Measurements from ENCODE around the gene PPM1H. TPM values are rescaled to one million over a fixed set of nuclear protein-coding genes. Genes with fewer than 3 reads are reported as not detected.

Gene PPM1H
- total RNA-seq, 2 donors from 2014 or later: 46.4 to 74.4 TPM

GRCh38 chr12:62834406-62834805 is 100.5 kb downstream of the PPM1H start:
- peaks cover 22% of the 10 kb centered on the region for H3K36me3 Mint-ChIP-seq (ENCODE audit: low read depth)
- peak; percentile 59 for DNase-seq
- H3K9me3 ChIP-seq (ENCODE audit: control insufficient read depth, low read length): no peaks in the 10 kb centered on the region
- TF ChIP-seq, protein P1, sequence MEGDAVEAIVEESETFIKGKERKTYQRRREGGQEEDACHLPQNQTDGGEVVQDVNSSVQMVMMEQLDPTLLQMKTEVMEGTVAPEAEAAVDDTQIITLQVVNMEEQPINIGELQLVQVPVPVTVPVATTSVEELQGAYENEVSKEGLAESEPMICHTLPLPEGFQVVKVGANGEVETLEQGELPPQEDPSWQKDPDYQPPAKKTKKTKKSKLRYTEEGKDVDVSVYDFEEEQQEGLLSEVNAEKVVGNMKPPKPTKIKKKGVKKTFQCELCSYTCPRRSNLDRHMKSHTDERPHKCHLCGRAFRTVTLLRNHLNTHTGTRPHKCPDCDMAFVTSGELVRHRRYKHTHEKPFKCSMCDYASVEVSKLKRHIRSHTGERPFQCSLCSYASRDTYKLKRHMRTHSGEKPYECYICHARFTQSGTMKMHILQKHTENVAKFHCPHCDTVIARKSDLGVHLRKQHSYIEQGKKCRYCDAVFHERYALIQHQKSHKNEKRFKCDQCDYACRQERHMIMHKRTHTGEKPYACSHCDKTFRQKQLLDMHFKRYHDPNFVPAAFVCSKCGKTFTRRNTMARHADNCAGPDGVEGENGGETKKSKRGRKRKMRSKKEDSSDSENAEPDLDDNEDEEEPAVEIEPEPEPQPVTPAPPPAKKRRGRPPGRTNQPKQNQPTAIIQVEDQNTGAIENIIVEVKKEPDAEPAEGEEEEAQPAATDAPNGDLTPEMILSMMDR (conservative IDR thresholded peaks at IDR 0.05): no peak
- no peaks in the 10 kb centered on the region for H3K36me3 ChIP-seq (ENCODE audit: control insufficient read depth, insufficient read depth, low read length)
- 90 to 93% methylated on average over 4 of the region's 4 CpGs for WGBS, 2 experiments (ENCODE audit: insufficient coverage in 1 of 2, insufficient read length in 1 of 2)
- H3K4me1 ChIP-seq (ENCODE audit: control insufficient read depth, insufficient read depth, low read length): peaks cover 25% of the 10 kb centered on the region
- no peaks in the 10 kb centered on the region for H3K27me3 ChIP-seq (ENCODE audit: control insufficient read depth, insufficient read depth, low read length, poor library complexity, severe bottlenecking)
- H3K9ac ChIP-seq (ENCODE audit: extremely low read depth, low read length, poor library complexity, severe bottlenecking): no peak overlapping the region
- H3K4me1 Mint-ChIP-seq: peaks cover 31% of the 10 kb centered on the region
- H3K27ac Mint-ChIP-seq: no peak overlapping the region
- H3K27ac ChIP-seq (ENCODE audit: low read depth, low read length): no peak overlapping the region
- no peaks in the 10 kb centered on the region for H3K9me3 Mint-ChIP-seq
- no peak overlapping the region for H3K4me3 Mint-ChIP-seq
- no peaks in the 10 kb centered on the region for H3K27me3 Mint-ChIP-seq (ENCODE audit: insufficient read depth)
- H3K4me3 ChIP-seq (ENCODE audit: low read length): no peak overlapping the region

- H3K36me3 Mint-ChIP-seq (ENCODE audit: low read depth): peaks cover 19% of the 10 kb centered on the region
Measured at GRCh38 chr12:62833634-62834033, 101.3 kb downstream of the PPM1H start.

GRCh38 chr12:62832558-62832957 is 102.4 kb downstream of the PPM1H start:
- Mint-ChIP-seq H3K27me3 (ENCODE audit: insufficient read depth) (no peaks in the 10 kb centered on the region), H3K9me3 (no peaks in the 10 kb centered on the region), H3K36me3 (ENCODE audit: low read depth) (peaks cover 19% of the 10 kb centered on the region), H3K4me3 (no peak overlapping the region), H3K27ac (no peak overlapping the region), H3K4me1 (peaks cover 31% of the 10 kb centered on the region)
- no peak overlapping the region for H3K4me3 ChIP-seq (ENCODE audit: low read length)
- H3K4me1 ChIP-seq (ENCODE audit: control insufficient read depth, insufficient read depth, low read length): peaks cover 25% of the 10 kb centered on the region
- H3K9me3 ChIP-seq (ENCODE audit: control insufficient read depth, low read length): no peaks in the 10 kb centered on the region
- no peak for DNase-seq
- WGBS, 2 experiments (ENCODE audit: insufficient coverage in 1 of 2, insufficient read length in 1 of 2): 96 to 100% methylated on average over 1 to 3 of the region's 3 CpGs
- no peak overlapping the region for H3K9ac ChIP-seq (ENCODE audit: extremely low read depth, low read length, poor library complexity, severe bottlenecking)
- TF ChIP-seq, protein P1 (conservative IDR thresholded peaks at IDR 0.05): no peak
- no peaks in the 10 kb centered on the region for H3K27me3 ChIP-seq (ENCODE audit: control insufficient read depth, insufficient read depth, low read length, poor library complexity, severe bottlenecking)
- H3K36me3 ChIP-seq (ENCODE audit: control insufficient read depth, insufficient read depth, low read length): no peaks in the 10 kb centered on the region
- H3K27ac ChIP-seq (ENCODE audit: low read depth, low read length): no peak overlapping the region

More at GRCh38 chr12:62833634-62834033, 101.3 kb downstream of the PPM1H start:
- Histone ChIP-seq H3K4me1 (ENCODE audit: control insufficient read depth, insufficient read depth, low read length) (peaks cover 25% of the 10 kb centered on the region), H3K36me3 (ENCODE audit: control insufficient read depth, insufficient read depth, low read length) (no peaks in the 10 kb centered on the region), H3K9me3 (ENCODE audit: control insufficient read depth, low read length) (no peaks in the 10 kb centered on the region), H3K27me3 (ENCODE audit: control insufficient read depth, insufficient read depth, low read length, poor library complexity, severe bottlenecking) (no peaks in the 10 kb centered on the region), H3K27ac (ENCODE audit: low read depth, low read length) (no peak overlapping the region), H3K4me3 (ENCODE audit: low read length) (no peak overlapping the region), H3K9ac (ENCODE audit: extremely low read depth, low read length, poor library complexity, severe bottlenecking) (no peak overlapping the region)
- Mint-ChIP-seq H3K9me3 (no peaks in the 10 kb centered on the region), H3K4me3 (no peak overlapping the region), H3K27ac (no peak overlapping the region), H3K27me3 (ENCODE audit: insufficient read depth) (no peaks in the 10 kb centered on the region), H3K4me1 (peaks cover 31% of the 10 kb centered on the region)
- TF ChIP-seq, protein P1 (conservative IDR thresholded peaks at IDR 0.05): no peak
- no peak for DNase-seq
- WGBS, 2 experiments (ENCODE audit: insufficient coverage in 1 of 2, insufficient read length in 1 of 2): 99 to 100% methylated on average over 1 to 6 of the region's 6 CpGs

All from endodermal cell (in vitro differentiated cells).